Endodermal cell (in vitro differentiated cells): ENCODE data around the gene KIAA1217. TPM values are rescaled to one million over a fixed set of nuclear protein-coding genes. Genes with fewer than 3 reads are reported as not detected.

Source experiments
- DNase-seq: peaks from one replicate; pipeline ENCODE4 v3.0.0-alpha.2; 2017
- H3K27ac ChIP-seq: 2 replicates; pipeline ENCODE4 v1.5.1; 2013; ENCODE audit warnings: mild to moderate bottlenecking, low read depth, low read length, moderate library complexity
- H3K27me3 ChIP-seq: 2 replicates; pipeline ENCODE4 v1.6.1; 2013; ENCODE audit warnings: mild to moderate bottlenecking, low read length, moderate library complexity; ENCODE audit not compliant: insufficient read depth, control insufficient read depth, poor library complexity, severe bottlenecking
- H3K36me3 ChIP-seq: 2 replicates; pipeline ENCODE4 v1.7.0; 2013; ENCODE audit warnings: mild to moderate bottlenecking, low read length, moderate library complexity; ENCODE audit not compliant: control insufficient read depth, insufficient read depth
- H3K4me1 ChIP-seq: one replicate; pipeline ENCODE4 v1.7.0; 2013; ENCODE audit warnings: low read length; ENCODE audit not compliant: control insufficient read depth, insufficient read depth
- H3K4me3 ChIP-seq: 2 replicates; pipeline ENCODE4 v1.5.1; 2013; ENCODE audit warnings: mild to moderate bottlenecking, low read length, moderate library complexity
- H3K9ac ChIP-seq: 2 replicates; pipeline ENCODE4 v1.6.1; 2013; ENCODE audit warnings: mild to moderate bottlenecking, low read length, moderate library complexity; ENCODE audit not compliant: poor library complexity, severe bottlenecking; ENCODE audit errors: extremely low read depth
- H3K9me3 ChIP-seq: 2 replicates; pipeline ENCODE4 v1.6.1; 2013; ENCODE audit warnings: mild to moderate bottlenecking, low read length, moderate library complexity; ENCODE audit not compliant: control insufficient read depth
- H3K27ac Mint-ChIP-seq: 2 replicates; pipeline ENCODE4 v1.8.0; 2020; ENCODE audit warnings: mixed read lengths
- H3K27me3 Mint-ChIP-seq: 2 replicates; pipeline ENCODE4 v1.8.0; 2021; ENCODE audit warnings: mild to moderate bottlenecking, mixed read lengths; ENCODE audit not compliant: insufficient read depth
- H3K36me3 Mint-ChIP-seq: 2 replicates; pipeline ENCODE4 v1.8.0; 2020; ENCODE audit warnings: low read depth, mixed read lengths
- H3K4me1 Mint-ChIP-seq: 2 replicates; pipeline ENCODE4 v1.8.0; 2020; ENCODE audit warnings: mixed read lengths
- H3K4me3 Mint-ChIP-seq: 2 replicates; pipeline ENCODE4 v1.8.0; 2020; ENCODE audit warnings: mild to moderate bottlenecking, moderate library complexity, mixed read lengths
- H3K9me3 Mint-ChIP-seq: 2 replicates; pipeline ENCODE4 v1.8.0; 2020; ENCODE audit warnings: mild to moderate bottlenecking, mixed read lengths
- CTCF ChIP-seq: fragments of 200-600 bp; sonication (generic); conservative IDR thresholded peaks from 2 replicates; pipeline ENCODE4 v1.5.0; 2021; ENCODE audit warnings: antibody characterized with exemption, mild to moderate bottlenecking
- WGBS, 2 experiments: methylation state at CpG; one replicate each; pipeline versions ENCODE4 v1.1.5 to v1.1.7; 2013; ENCODE audit warnings: missing lambda C conversion rate in 2 of 2, mixed read lengths in 1 of 2; ENCODE audit not compliant: insufficient coverage in 1 of 2, insufficient read length in 1 of 2; 5-methylcytosine and 5-hydroxymethylcytosine counted together
- total RNA-seq, 2 donors: library from RNA; stranded (reverse); fragmentation: NEBNext Ultra II Directional in 1 of 2; extraction: Animal tissue kit (Norgen Biotek cat#: 25700) in 1 of 2; gene quantifications; 2 replicates in 1 of 2; 3 replicates in 1 of 2; pipeline ENCODE4 v1.2.1, GENCODE V29; 2021

Gene KIAA1217
- total RNA-seq, 2 donors from 2014 or later: 25.4 to 27.2 TPM

GRCh38 chr10:24341371-24341770, 132.4 kb downstream of the KIAA1217 start:
- no peak overlapping the region for H3K27ac Mint-ChIP-seq
- H3K9me3 Mint-ChIP-seq: no peaks in the 10 kb centered on the region
- no peak for DNase-seq
- no peak overlapping the region for H3K27ac ChIP-seq
- peaks cover 24% of the 10 kb centered on the region for H3K4me1 Mint-ChIP-seq
- H3K9me3 ChIP-seq: no peaks in the 10 kb centered on the region
- 100% methylated on average over 2 to 3 of the region's 4 CpGs for WGBS, 2 experiments
- no peaks in the 10 kb centered on the region for H3K27me3 ChIP-seq
- H3K9ac ChIP-seq: no peak overlapping the region
- no peaks in the 10 kb centered on the region for H3K36me3 ChIP-seq
- no peak overlapping the region for H3K4me3 Mint-ChIP-seq
- H3K4me3 ChIP-seq: no peak overlapping the region
- peaks cover 4% of the 10 kb centered on the region for H3K27me3 Mint-ChIP-seq
- TF ChIP-seq CTCF: no peak
- H3K4me1 ChIP-seq: peaks cover 19% of the 10 kb centered on the region
- no peaks in the 10 kb centered on the region for H3K36me3 Mint-ChIP-seq

GRCh38 chr10:24341897-24342296, 133.0 kb downstream of the KIAA1217 start:
- Mint-ChIP-seq H3K9me3 (no peaks in the 10 kb centered on the region), H3K4me3 (no peak overlapping the region), H3K27ac (no peak overlapping the region), H3K4me1 (peaks cover 25% of the 10 kb centered on the region), H3K36me3 (no peaks in the 10 kb centered on the region), H3K27me3 (peaks cover 4% of the 10 kb centered on the region)
- Histone ChIP-seq H3K4me1 (peaks cover 19% of the 10 kb centered on the region), H3K9me3 (no peaks in the 10 kb centered on the region), H3K9ac (no peak overlapping the region), H3K36me3 (no peaks in the 10 kb centered on the region), H3K27ac (no peak overlapping the region), H3K4me3 (no peak overlapping the region), H3K27me3 (no peaks in the 10 kb centered on the region)
- no peak for TF ChIP-seq CTCF
- 80 to 100% methylated on average over 1 to 2 of the region's 2 CpGs for WGBS, 2 experiments
- DNase-seq: no peak

- Histone ChIP-seq H3K9ac (no peak overlapping the region), H3K4me1 (peaks cover 22% of the 10 kb centered on the region), H3K4me3 (no peak overlapping the region), H3K27ac (no peak overlapping the region), H3K9me3 (no peaks in the 10 kb centered on the region), H3K36me3 (no peaks in the 10 kb centered on the region), H3K27me3 (no peaks in the 10 kb centered on the region)
- 88% methylated on average over 4 of the region's 4 CpGs; no CpG with 5 or more reads in 1 of the 2 experiments for WGBS, 2 experiments
- no peak for DNase-seq
- H3K36me3 Mint-ChIP-seq: no peaks in the 10 kb centered on the region
- no peak for TF ChIP-seq CTCF
- peaks cover 29% of the 10 kb centered on the region for H3K4me1 Mint-ChIP-seq
- H3K9me3 Mint-ChIP-seq: no peaks in the 10 kb centered on the region
- H3K27me3 Mint-ChIP-seq: no peaks in the 10 kb centered on the region
- H3K4me3 Mint-ChIP-seq: no peak overlapping the region
- H3K27ac Mint-ChIP-seq: no peak overlapping the region
Observed at GRCh38 chr10:24343686-24344085, 134.7 kb downstream of the KIAA1217 start.
